ENCODE data around the gene ANKRD23.

DNA sequence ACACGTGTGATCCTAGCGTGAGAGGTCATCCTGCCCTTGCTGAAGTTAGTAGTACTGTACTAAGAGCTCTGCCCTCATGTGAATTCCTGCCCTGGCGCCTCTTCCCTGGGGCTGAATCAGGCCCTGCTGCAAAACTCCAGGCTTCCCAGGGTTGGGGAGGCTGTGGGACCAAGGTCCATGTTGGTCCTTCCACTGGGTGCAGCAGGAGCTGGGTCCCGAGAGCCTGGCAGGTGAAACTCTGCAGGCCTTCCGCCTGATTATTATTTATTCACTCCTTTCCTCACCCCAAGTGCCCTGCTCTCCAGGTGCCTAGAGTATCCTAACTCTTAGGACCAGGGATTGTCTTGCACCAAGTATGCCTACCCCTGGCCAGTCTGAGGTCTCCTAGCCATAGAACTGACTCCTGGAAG, 33.0 kb downstream of the ANKRD23 start:
- TF ChIP-seq TARDBP (IDR thresholded peaks at IDR 0.05) (no peak), LEF1 (IDR thresholded peaks at IDR 0.05; ENCODE audit: borderline replicate concordance) (no peak), FOXM1 (IDR thresholded peaks at IDR 0.05; ENCODE audit: borderline replicate concordance) (no peak)

All from HEK293T (cell line).